ENCODE measurements around the gene TMEM129.

The TMEM129 gene

GRCh38 chr4:1759818-1760223, 38.7 kb upstream of the TMEM129 start:
- H3K27ac ChIP-seq (ENCODE audit: low read length) = no peak overlapping the region
- H3K4me3 ChIP-seq (ENCODE audit: low read depth in 1 of 2, low read length in 2 of 2) = no peak overlapping the region
- no peaks in the 10 kb centered on the region for H3K27me3 ChIP-seq (ENCODE audit: insufficient read depth, low read length, poor library complexity)
- no peaks in the 10 kb centered on the region for H3K79me2 ChIP-seq (ENCODE audit: insufficient read depth, low read length)
- H3K9me3 ChIP-seq (ENCODE audit: insufficient read depth, low read length, severe bottlenecking) = no peaks in the 10 kb centered on the region
- TF ChIP-seq EZH2 (IDR thresholded peaks at IDR 0.05; ENCODE audit: borderline replicate concordance, low read depth, low read length, severe bottlenecking) (no peak), CTCF (IDR thresholded peaks at IDR 0.05; ENCODE audit: borderline replicate concordance, extremely low read depth, low read length, poor library complexity, severe bottlenecking) (no peak)
- H4K20me1 ChIP-seq (ENCODE audit: insufficient read depth, low read length) = peaks cover 3% of the 10 kb centered on the region
- DNase-seq = no peak
- no peak overlapping the region for H3K9ac ChIP-seq (ENCODE audit: low read depth, low read length)
- ATAC-seq (ENCODE audit: insufficient read depth, low read depth) = no peak; the same call in 2 of the 3 replicates
- H2AFZ ChIP-seq (ENCODE audit: low read depth, low read length) = no peak overlapping the region
- H3K4me2 ChIP-seq (ENCODE audit: insufficient read depth, low read length) = no peak overlapping the region
- no peaks in the 10 kb centered on the region for H3K4me1 ChIP-seq (ENCODE audit: insufficient read depth, low read length)
- H3K36me3 ChIP-seq (ENCODE audit: insufficient read depth, low read length) = no peaks in the 10 kb centered on the region

DNA sequence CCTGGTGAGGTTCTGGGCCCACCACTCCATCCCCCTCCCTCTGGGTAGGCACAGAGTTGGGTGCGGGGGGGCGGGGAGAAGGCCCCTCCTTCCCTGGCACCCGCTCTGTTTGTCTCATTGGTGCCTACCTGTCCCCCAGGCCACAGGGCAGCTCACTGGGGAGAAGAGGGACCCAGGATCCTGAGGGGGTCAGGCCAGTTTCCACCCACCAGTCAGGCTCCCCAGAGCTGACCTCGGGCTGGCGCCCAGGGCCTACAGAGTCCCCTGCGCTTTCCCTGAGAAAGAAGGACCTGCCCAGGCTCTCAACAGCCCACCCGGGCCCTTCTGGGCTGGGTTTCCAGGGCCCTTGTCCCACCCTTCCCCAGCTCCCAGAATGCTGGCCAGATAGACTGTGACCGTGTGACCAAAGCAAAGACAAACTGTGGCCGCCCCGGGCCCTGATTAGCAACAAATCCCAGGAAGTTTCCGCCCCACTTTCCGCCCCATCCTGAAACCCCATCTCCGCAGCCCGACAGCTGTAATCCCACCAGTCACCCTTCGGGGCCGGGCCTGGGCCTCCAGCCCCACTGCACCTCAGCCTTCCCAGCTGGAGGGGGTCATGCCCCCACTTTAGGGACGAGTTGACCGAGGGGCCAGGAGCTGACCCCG, 38.2 kb upstream of the TMEM129 start:
- H3K27ac ChIP-seq (ENCODE audit: low read length) = no peak overlapping the region
- H3K4me1 ChIP-seq (ENCODE audit: insufficient read depth, low read length) = no peaks in the 10 kb centered on the region
- ATAC-seq (ENCODE audit: insufficient read depth, low read depth) = no peak

GRCh38 chr4:1758306-1759121, 37.4 kb upstream of the TMEM129 start:
- no peak overlapping the region for H3K27ac ChIP-seq (ENCODE audit: low read length)
- H2AFZ ChIP-seq (ENCODE audit: low read depth, low read length) = no peak overlapping the region
- no peaks in the 10 kb centered on the region for H3K36me3 ChIP-seq (ENCODE audit: insufficient read depth, low read length)
- DNase-seq (no peak), ATAC-seq (ENCODE audit: insufficient read depth, low read depth) (no peak)
- H3K4me1 ChIP-seq (ENCODE audit: insufficient read depth, low read length) = no peaks in the 10 kb centered on the region
- no peak overlapping the region for H3K4me3 ChIP-seq (ENCODE audit: low read depth in 1 of 2, low read length in 2 of 2)
- no peaks in the 10 kb centered on the region for H3K27me3 ChIP-seq (ENCODE audit: insufficient read depth, low read length, poor library complexity)
- no peak overlapping the region for H3K9ac ChIP-seq (ENCODE audit: low read depth, low read length)
- no peak for TF ChIP-seq EZH2 (IDR thresholded peaks at IDR 0.05; ENCODE audit: borderline replicate concordance, low read depth, low read length, severe bottlenecking)
- TF ChIP-seq CTCF (IDR thresholded peaks at IDR 0.05; ENCODE audit: borderline replicate concordance, extremely low read depth, low read length, poor library complexity, severe bottlenecking) = no peak
- H3K9me3 ChIP-seq (ENCODE audit: insufficient read depth, low read length, severe bottlenecking) = no peaks in the 10 kb centered on the region
- no peak overlapping the region for H3K4me2 ChIP-seq (ENCODE audit: insufficient read depth, low read length)
- peaks cover 8% of the 10 kb centered on the region for H4K20me1 ChIP-seq (ENCODE audit: insufficient read depth, low read length)
- H3K79me2 ChIP-seq (ENCODE audit: insufficient read depth, low read length) = no peaks in the 10 kb centered on the region

More for the DNA sequence above, 38.2 kb upstream of the TMEM129 start:
- H3K36me3 ChIP-seq (ENCODE audit: insufficient read depth, low read length) = no peaks in the 10 kb centered on the region
- H3K79me2 ChIP-seq (ENCODE audit: insufficient read depth, low read length) = no peaks in the 10 kb centered on the region
- no peak overlapping the region for H2AFZ ChIP-seq (ENCODE audit: low read depth, low read length)
- H3K27me3 ChIP-seq (ENCODE audit: insufficient read depth, low read length, poor library complexity) = no peaks in the 10 kb centered on the region
- no peak overlapping the region for H3K9ac ChIP-seq (ENCODE audit: low read depth, low read length)
- DNase-seq = no peak
- H3K4me3 ChIP-seq (ENCODE audit: low read depth in 1 of 2, low read length in 2 of 2) = no peak overlapping the region
- TF ChIP-seq CTCF (IDR thresholded peaks at IDR 0.05; ENCODE audit: borderline replicate concordance, extremely low read depth, low read length, poor library complexity, severe bottlenecking) (no peak), EZH2 (IDR thresholded peaks at IDR 0.05; ENCODE audit: borderline replicate concordance, low read depth, low read length, severe bottlenecking) (no peak)
- no peak overlapping the region for H3K4me2 ChIP-seq (ENCODE audit: insufficient read depth, low read length)
- H4K20me1 ChIP-seq (ENCODE audit: insufficient read depth, low read length) = peaks cover 7% of the 10 kb centered on the region
- no peaks in the 10 kb centered on the region for H3K9me3 ChIP-seq (ENCODE audit: insufficient read depth, low read length, severe bottlenecking)
